GM19463 (cell line): ENCODE results near the gene ARL15.
A peak's percentile ranks its signal among the peaks of the same experiment; 100 is the strongest.
"Not testable (repeated sequence)": the region's sequence is repeated elsewhere in the genome, so short reads cannot be mapped to it uniquely, and the experiment has no call there.

ENCODE experiments used
- ATAC-seq: cut with Tn5 transposase; IDR thresholded peaks from one replicate; pipeline ENCODE4 v1.9.1; 2021; ENCODE audit warnings: mild to moderate bottlenecking, moderate library complexity; ENCODE audit not compliant: unreplicated experiment

The ARL15 gene

DNA sequence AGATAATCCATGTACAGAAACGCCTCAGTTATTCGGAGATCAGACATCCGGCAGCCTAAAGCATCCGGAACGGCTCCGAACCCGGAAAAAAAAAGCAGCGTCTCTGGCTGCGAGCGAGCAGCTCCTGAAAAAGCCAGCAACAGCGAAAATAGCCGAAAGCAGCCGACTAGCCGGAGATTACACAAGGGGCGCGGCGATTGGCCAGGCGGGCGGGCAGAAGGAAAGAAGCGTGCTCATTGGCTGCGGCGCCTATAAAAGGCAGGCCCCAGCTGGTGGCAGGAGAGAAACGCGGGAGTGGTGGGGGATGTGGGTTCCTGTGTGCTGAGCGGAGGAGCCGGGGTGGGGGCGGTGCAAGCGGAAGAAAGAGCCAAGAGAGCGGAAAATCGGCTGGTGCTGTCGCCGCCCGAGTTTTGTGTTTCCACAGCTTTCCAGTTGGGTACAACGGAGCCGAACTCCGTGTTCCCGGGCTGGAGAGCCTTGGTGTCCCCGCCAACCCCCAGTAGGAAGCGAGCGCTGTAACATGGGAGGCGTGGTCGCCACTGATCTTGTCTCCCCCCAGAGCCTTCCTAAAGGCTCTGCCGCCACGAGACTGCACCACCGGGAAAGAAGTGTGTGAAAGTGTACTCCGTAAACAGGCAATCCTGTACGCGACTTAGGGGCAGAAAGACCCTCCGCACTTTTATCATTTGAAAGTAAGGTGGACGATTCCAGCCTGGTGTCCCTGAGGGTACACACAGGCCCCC lies at the start of gene ARL15:
Gene ARL15, minus strand, starts transcription at position 141 of the 743 bp plus-strand sequence.
- ATAC-seq, result peak; percentile 98

DNA sequence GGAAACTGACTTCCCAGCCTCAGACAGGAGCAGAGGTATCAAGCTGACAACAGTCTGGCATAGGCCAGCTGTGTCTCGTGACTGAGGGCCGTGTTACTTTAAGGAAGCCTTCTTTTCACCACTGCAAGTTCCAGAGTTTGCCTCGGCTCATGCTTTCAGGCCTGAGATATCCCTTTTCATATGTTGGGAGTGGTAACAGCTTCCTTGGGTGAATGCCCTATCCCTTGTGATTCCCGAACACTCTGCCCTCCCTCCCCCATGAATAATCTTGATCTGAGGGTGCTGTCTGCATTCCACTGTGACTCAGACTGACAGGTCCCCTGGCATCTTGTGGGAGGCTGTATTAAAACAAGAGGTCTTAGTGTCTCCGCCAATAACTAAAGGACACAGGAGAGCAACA lies 49.7 kb upstream of the ARL15 start:
- ATAC-seq, result no peak

DNA sequence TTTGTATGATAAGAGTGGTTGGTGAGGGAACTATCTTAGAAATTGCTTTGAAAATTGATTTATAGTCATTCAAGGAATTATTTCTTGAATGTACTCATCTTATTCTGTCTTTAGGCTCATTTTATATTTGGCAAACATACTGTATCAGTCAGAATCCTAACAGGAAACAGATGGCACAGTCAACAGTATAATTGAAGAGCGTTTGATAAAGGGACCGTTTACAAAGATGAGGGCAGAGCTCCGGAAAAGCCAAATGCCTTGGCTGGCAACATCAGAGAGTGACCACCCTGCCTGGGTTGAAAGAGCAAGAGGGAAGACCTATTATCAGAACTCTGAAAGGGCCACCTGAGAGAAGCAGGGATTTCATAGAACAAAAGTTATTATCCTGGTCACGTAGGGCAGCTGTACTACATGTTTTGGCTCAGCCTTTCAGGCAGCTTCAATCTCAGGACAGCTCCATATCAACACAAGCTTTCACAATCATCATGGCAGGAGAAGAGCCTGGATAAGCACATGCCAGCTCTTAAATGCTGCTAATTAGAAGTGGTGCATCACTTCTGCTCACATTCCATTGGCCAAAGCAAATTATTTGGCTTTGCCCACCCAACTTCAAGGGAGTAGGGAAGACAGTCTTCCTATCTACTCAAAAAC lies 47.2 kb upstream of the ARL15 start:
- no peak for ATAC-seq

DNA sequence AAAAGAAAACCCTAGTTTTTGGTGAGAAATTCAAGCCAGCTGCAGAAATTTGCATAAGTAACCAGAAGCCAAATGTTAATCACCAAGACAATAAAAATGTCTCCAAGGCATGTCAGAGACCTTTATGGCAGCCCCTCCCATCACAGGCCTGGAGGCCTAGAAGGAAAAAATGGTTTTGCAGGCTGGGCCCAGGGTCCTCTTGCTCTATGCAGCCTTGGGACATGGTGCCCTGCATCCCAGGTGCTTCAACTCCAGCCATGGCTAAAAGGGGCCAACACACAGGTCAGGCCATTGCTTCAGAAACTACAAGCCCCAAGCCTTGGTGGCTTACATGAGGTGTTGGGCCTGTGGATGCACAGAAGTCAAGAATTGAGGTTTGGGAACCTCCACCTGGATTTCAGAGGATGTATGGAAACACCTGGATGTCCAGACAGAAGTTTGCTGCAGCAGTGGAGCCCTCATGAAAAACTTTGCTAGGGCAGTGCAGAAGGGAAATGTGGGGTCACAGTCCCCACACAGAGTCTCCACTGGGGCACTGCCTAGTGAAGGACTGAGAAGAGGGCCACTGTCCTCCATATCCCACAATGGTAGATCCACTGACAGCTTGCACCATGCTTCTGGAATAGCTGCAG lies 43.7 kb upstream of the ARL15 start:
- ATAC-seq, result not testable (repeated sequence)

DNA sequence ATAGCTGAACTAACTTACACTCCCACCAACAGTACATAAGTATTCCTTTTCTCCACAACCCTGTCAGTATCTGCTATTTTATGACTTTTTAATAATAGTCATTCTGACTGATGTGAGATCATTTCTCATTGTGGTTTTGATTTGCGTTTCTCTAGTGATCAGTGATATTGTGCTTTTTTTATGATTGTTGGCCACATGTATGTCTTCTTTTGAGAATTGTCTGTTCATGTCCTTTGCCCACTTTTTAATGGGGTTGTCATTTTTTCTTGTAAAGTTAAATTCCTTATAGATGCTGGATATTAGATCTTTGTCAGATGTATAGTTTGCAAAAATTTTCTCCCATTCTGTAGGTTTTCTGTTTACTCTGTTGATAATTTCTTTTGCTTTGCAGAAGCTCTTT lies 42.2 kb upstream of the ARL15 start:
- not testable (repeated sequence) for ATAC-seq

DNA sequence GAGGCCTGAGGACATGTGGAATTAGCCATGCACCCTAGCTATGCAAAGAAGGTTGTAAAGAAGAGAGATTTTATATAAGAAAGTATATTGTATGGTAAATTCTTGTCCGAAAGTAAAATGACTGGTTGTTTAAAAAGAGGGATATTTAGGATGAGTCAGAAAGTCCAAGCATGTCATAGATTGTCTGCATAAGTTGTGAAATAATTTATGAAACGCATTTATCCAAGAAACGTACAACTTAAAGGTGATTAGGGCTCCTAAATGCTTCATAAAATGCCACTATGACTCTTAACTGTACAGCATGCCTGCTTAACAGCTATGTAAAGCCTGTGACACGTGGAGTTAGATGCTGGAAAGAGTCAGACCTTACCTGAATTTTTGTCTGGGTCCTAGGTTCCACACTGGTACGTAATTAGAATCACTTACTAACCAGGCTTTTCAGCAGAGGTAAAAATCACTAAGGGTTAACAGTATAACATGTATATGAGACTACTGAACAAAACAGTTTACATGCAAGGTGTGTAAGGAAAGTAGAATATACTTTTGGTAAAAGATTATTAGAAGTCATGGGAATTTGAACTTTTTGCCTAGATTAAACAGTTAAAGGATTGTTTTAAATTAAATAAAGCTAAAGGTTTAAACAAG lies 37.0 kb upstream of the ARL15 start:
- ATAC-seq, result no peak

DNA sequence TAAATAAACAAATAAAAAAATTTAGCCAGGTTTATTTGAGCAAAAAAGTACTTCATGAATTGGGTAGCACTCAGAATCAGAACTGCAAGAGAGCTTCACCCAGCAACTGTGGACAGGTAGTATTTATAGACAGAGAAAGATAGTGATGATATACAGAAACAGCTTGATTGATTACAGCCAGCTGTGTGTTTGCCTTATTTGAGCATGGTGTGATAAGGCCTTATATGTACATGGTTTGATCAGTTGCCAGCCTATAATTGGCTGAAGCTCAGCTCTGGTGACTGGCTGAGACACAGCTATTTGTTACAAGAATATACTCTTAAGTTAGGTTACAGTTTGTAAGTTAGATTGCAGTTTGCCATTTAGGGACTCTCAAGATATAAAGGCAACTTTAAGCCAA lies 34.3 kb upstream of the ARL15 start:
- ATAC-seq, result no peak

DNA sequence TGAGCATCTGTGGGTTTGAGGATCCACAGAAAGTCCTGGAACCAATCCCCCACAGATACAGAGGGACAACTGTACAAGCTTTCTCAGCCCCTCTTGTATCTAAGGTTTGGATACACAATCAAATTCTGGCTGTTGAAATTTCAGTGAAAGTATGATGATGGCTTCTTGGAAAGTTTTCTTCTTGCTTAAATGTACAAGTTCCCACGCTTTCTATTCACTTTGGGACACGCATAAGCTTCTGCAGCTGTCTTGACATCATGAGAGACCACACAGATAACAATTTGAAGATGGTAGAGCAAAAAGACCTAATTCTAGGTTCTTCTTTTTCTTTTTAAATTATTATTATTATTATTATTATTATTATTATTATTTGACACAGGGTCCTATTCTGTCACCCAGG lies 31.6 kb upstream of the ARL15 start:
- no peak for ATAC-seq

DNA sequence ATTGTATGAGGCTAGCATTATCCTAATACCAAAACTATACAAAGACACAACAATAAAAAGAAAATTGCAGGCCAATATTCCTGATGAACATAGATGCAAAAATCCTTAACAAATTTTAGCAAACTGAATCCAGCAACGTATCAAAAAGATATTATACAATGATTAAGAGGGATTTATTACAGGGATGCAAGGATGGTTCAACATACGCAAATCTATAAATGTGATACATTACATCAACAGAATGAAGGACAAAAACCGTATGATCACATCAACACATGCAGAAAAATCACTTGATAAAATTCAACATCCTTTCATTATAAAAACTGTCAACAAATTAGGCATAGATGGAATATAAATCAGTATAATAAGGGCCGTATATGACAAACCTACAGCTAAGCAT lies 27.1 kb upstream of the ARL15 start:
- ATAC-seq, result no peak

DNA sequence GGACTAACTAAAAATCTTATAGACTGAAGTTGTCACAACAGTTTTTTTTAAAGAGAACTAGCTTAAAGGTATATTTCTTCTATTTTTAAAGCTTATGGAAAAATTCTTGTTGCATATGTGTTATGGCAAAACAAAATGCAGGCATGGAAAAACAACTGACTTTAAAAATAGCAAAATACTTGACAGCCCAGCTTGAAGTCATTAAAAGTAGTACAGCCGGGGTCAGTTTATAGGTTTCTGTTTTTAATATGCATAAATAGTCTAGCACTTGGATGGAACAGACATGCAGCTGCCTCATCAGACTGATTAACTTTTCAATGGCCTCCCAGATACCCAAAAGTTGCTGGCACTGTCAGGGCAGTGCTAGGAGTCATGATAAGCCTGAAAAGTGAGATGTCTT lies 22.3 kb upstream of the ARL15 start:
- ATAC-seq, result no peak

DNA sequence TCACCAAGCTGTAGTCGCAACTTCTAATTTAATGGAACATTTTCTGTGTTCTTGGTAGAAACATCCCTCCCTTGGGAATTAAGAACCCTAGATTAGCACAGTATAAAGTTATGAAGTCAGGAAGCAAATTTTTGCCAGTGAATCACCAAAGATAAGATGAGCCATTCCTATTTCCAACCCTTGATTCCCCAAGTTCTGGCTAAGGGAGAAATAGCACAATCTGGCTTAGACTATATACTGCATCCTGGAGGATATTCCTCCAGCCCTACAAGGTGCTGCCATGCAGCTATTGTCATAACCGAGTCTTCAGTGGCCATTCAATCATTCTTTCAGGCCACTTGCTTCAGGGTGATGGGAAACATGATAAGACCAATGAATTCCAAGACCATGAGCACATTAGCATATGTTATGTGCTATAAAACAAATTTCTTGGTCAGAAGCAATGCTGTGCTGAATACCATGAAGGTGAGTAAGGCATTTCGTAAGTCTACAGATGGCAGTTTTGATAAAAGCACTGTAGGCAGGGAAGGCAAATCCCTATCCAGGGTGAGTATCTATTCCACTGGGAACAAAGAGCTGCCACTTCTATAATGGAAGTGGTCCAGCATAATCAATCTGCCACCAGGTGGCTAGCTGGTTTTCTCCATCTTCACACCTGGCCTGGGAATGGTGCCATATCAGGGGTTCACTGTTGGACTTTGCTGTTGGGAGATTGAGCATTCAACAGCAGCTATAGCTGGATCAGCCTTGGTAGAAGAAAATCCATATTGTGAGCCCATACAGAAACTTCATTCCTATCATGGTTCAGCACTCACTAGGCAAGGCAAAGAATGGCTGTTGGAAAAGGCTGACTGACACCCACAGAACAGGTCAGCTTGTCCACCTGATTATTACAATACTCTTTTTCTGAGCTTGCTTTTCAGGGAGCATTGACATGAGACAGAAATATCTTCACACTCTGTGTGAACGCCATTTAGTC lies 19.6 kb upstream of the ARL15 start:
- ATAC-seq, result no peak

DNA sequence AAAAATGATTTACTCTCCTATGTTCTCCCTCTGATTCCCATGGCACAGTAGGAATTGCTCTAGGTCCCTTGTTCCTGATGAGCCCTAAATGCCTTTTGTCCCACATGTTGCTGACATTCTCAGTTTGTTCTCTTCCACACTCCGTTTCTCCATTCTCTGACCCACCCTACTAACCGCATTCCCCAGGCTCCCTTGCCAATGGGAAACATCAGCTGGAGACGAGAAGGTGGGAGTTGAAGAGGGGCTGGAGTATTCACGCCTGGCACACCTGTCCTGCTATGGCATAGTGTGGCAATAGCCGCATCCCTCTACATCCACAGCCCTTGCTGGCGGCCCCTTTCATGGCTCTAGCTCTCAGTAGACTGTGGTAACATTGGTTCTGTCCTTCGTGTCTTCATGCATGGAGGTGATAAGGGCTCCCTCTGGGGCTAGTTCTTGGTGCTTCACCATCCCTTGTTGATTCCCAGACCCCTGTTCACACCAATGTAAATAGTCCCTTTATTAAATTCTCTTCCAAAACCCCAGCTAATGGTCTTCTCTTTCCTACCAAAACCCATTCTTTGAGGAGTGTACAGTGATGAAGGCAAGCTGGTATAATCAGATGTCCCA lies 16.4 kb upstream of the ARL15 start:
- ATAC-seq, result no peak

DNA sequence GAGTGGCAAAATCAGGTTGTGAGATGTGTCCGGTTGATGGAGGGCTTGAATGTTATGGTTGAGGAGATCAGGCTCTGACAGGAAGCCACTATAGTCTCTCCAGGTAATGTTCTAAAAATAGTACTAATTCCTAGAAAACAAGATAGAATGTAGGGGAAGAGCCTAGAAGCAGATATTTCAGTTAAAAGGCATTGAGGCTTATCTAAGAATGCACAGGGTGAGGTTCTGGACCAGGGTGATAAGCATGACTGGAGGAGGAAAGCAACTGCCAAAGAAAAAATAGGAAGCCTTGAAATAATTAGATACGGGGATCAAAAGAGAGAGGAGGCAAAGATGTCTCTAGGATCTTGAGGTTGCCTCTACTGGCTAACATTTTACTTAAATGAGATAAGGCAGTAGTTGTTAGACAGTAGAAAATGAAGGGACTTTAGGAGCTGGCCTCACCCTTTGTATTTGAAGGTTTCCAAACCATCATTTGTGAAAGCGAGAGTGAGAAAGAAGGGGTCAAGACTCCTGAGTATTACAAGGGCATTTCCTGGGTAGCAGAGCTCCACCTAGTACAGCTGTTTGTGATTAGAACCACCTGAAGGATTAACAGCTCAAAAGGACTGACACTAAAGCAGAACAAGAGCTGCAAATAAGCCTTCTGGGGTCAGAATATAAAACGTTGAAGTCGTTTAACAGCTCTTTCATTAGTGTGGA lies 15.4 kb upstream of the ARL15 start:
- peak; percentile 57 for ATAC-seq

DNA sequence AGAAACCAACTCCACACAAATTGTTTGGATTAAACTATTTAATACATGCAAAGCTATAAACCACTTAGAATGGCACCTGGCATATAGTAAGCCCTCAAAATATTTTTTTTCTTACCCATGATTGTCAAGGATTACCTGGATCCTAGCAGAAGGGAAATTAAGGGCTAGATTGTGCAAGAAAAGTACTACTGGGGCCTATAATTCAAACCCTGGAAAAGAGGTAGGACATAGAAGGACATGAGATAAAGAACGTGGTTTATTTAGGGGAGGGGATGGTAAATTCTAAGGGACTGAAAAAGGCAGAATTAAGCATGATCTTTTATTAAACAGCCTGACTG lies 14.9 kb upstream of the ARL15 start:
- ATAC-seq, result no peak

DNA sequence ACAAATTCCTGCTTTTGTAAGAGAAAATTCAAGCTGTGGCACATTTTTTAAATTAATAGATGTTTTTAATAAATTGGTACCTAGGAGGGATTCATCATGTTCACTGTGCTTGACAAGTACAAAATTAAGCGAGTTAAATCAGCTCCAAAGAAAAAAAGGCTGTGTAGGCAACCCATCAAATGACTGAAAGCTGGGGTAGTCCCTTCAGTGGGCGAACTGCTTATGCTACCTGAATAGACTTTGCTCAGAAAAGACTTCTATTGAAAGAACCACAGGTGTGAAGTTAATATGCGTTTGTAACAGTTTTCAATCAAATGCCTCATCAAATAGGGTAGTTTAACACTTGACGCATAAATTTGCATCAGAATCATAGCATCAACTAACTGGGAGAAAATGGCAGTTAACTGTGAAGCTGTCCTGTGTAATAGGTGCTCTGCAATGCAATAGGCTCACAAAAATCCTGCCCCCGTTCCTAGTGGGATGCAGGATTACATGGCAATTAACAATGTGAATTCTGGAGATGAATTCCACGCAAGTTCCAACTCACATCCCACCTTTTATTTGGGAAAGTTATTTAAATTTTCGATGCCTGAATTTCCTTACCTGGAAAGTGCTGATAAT lies 14.4 kb upstream of the ARL15 start:
- no peak for ATAC-seq

DNA sequence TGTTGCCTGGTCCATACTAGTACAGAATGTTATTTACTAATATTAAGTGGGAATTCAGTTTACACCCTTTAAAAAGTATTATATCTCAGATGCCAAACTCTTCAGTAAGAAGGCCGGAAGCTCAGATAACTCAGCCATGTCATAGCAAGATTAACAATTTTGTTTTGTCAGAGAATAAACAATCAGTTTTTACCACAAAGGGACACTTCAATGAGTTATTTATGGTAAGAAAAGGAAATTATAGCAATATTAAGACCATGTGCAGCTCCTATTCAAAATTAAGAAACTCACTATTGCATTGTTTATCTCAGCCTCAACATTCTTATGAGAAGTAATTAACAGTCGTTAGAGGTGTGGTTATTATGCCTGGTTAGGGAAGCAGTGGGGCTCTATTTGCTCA lies 13.1 kb upstream of the ARL15 start:
- ATAC-seq, result no peak

DNA sequence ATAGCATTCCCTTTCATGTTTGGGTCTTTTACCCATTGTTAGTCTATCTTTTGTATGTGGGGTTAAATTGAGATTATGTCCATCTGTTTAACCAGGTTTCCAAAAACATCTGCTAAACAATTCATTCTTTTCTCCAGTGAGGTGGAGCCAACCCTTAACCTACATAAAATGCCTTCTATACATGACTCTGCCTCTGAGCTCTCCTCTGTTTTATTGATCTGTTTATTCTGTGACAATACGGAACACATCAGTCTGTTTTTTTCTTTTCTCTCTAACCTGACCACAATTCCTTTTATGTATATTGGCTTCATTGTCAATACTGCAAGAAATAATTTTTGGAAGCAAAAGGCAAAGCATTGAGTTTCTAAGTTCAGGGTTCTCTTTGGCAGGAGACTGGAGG lies 9.9 kb upstream of the ARL15 start:
- ATAC-seq, result no peak

DNA sequence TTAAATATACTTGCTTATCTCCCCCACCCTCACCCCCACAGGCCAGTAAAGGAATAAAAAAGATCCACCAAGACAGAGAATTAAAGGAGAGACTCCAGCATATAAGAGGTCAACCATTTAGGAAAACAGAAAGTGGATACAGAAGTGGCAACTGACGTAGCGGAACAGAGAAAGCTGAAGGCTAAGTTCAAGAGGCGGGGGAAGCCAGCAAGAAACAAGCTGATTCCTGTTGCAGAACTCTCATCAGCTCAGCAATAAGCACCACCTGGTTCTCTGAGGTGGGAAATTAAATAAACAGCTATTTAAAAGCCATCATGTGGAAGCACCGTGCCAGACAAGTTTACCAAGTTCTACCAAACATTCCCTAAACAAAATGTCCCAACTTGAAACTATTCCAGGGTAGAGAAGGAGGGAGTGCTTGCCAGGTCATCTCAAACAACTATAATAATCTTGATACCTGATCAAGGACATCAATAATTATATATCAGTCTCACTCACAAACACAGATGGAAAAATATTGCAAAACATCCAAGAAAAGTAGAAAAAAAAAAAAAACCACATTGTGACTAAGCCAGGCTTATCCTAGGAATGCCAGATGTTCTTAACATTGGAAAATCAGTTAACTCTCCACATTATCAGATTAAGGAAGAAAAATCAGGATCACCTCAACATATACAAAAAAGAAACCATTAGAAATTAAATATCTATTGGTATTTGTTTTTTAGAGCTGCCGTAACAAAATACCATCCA lies 7.3 kb upstream of the ARL15 start:
- no peak for ATAC-seq
